Caco-2 (cell line): Measurements from ENCODE around the gene IP6K1. TPM values are rescaled to one million over a fixed set of nuclear protein-coding genes. Genes with fewer than 3 reads are reported as not detected.

Source experiments
- BruUV-seq: library from RNA; stranded (reverse); fragments of 400-500 nt; replicated peaks from 2 replicates; lab custom pipeline; 2021; lab: Mats Ljungman, UMichigan
- CTCF ChIA-PET: fragments of 300-600 bp; sonication (Branson Sonifier 250); formaldehyde crosslinking; loops from one replicate; lab custom pipeline; 2022; ENCODE audit warnings: antibody characterized with exemption; lab: Charles Lee
- POLR2A ChIA-PET: fragments of 300-600 bp; sonication (Branson Sonifier 250); formaldehyde crosslinking; loops from one replicate; lab custom pipeline; 2022; ENCODE audit warnings: antibody characterized with exemption; lab: Charles Lee
- DNase-seq, 2 experiments: peaks; one replicate each; pipeline versions ENCODE4 v3.0.0 to v3.0.0-alpha.2; 2020 to 2022
- H3K27me3 ChIP-seq: replicated peaks from 2 replicates; pipeline ENCODE4 v1.6.0; 2011; ENCODE audit warnings: low read length; ENCODE audit not compliant: control insufficient read depth, insufficient read depth
- H3K36me3 ChIP-seq: 2 replicates; pipeline ENCODE4 v1.5.1; 2011; ENCODE audit warnings: low read length; ENCODE audit not compliant: control insufficient read depth, insufficient read depth
- H3K4me1 ChIP-seq: fragments of 250-450 bp; sonication (Bioruptor Pico); 2 replicates; pipeline ENCODE4 v1.5.1; 2020; ENCODE audit warnings: mild to moderate bottlenecking
- H3K4me3 ChIP-seq: 2 replicates; pipeline ENCODE4 v1.5.1; 2011; ENCODE audit warnings: low read depth, mild to moderate bottlenecking, control low read depth, low read length
- H3K9me3 ChIP-seq: fragments of 250-450 bp; sonication (Bioruptor Pico); 2 replicates; pipeline ENCODE4 v1.5.1; 2020; ENCODE audit warnings: mild to moderate bottlenecking, moderate library complexity
- H3K27ac Mint-ChIP-seq: one replicate; pipeline ENCODE4 v1.8.0; 2022; ENCODE audit warnings: mixed read lengths; ENCODE audit not compliant: unreplicated experiment
- H3K27me3 Mint-ChIP-seq: one replicate; pipeline ENCODE4 v1.8.0; 2022; ENCODE audit warnings: mixed read lengths; ENCODE audit not compliant: insufficient read depth, unreplicated experiment
- H3K36me3 Mint-ChIP-seq: one replicate; pipeline ENCODE4 v1.8.0; 2022; ENCODE audit warnings: mild to moderate bottlenecking, mixed read lengths; ENCODE audit not compliant: insufficient read depth, unreplicated experiment
- H3K4me1 Mint-ChIP-seq: one replicate; pipeline ENCODE4 v1.8.0; 2022; ENCODE audit warnings: low read depth, mixed read lengths; ENCODE audit not compliant: unreplicated experiment
- H3K4me3 Mint-ChIP-seq: one replicate; pipeline ENCODE4 v1.8.0; 2022; ENCODE audit warnings: mild to moderate bottlenecking, moderate library complexity, mixed read lengths; ENCODE audit not compliant: unreplicated experiment
- H3K9me3 Mint-ChIP-seq: one replicate; pipeline ENCODE4 v1.8.0; 2022; ENCODE audit warnings: mixed read lengths; ENCODE audit not compliant: unreplicated experiment
- CTCF ChIP-seq, 2 experiments: fragments of 200-600 bp in 1 of 2; IDR thresholded peaks; 1 replicate in 1 of 2; 2 replicates in 1 of 2; pipeline versions ENCODE4 v1.5.1 to v1.8.0; 2011 to 2022; ENCODE audit warnings: antibody characterized with exemption in 1 of 2, control low read depth in 1 of 2, inconsistent platforms in 1 of 2, low read depth in 1 of 2, low read length in 1 of 2, mild to moderate bottlenecking in 1 of 2, moderate library complexity in 1 of 2; ENCODE audit not compliant: insufficient read depth in 1 of 2, severe bottlenecking in 1 of 2, unreplicated experiment in 1 of 2
- intact Hi-C: fragments of 100-400 bp; cut with micrococcal nuclease; formaldehyde crosslinking; loops from one replicate; pipeline ENCODE4 v1.10.0; 2022; ENCODE audit not compliant: unreplicated experiment
- total RNA-seq: library from RNA; stranded (reverse); gene quantifications from 2 replicates; pipeline ENCODE4 v1.2.3, GENCODE V29; 2022

Gene IP6K1
- total RNA-seq, 1 experiment from 2014 or later: 35.5 TPM

GRCh38 chr3:49769286-49769915 lies 16.9 kb downstream of the IP6K1 start:
- no peaks in the 10 kb centered on the region for H3K9me3 Mint-ChIP-seq
- Histone ChIP-seq H3K9me3 (no peaks in the 10 kb centered on the region), H3K4me1 (no peaks in the 10 kb centered on the region), H3K4me3 (no peak overlapping the region), H3K27me3 (no peaks in the 10 kb centered on the region), H3K36me3 (no peaks in the 10 kb centered on the region)
- intact Hi-C loops: no loop called here
- no peak overlapping the region for H3K4me3 Mint-ChIP-seq
- BruUV-seq: no TSS peak
- H3K27me3 Mint-ChIP-seq: no peaks in the 10 kb centered on the region
- H3K36me3 Mint-ChIP-seq: peaks cover 30% of the 10 kb centered on the region
- ChIA-PET POLR2A (no interaction called here), CTCF (no interaction called here)
- DNase-seq: no peak
- no peak for TF ChIP-seq CTCF (IDR thresholded peaks at IDR 0.05; ENCODE audit: insufficient read depth in 1 of 2, low read depth in 1 of 2, low read length in 1 of 2, severe bottlenecking in 1 of 2, unreplicated experiment in 1 of 2)
- H3K27ac Mint-ChIP-seq: no peak overlapping the region
- H3K4me1 Mint-ChIP-seq: no peaks in the 10 kb centered on the region

GRCh38 chr3:49763981-49764380 lies 22.4 kb downstream of the IP6K1 start:
- H3K27me3 ChIP-seq: no peaks in the 10 kb centered on the region
- H3K36me3 ChIP-seq: no peaks in the 10 kb centered on the region
- Mint-ChIP-seq H3K4me3 (no peak overlapping the region), H3K9me3 (no peaks in the 10 kb centered on the region), H3K36me3 (peaks cover 34% of the 10 kb centered on the region), H3K4me1 (no peaks in the 10 kb centered on the region), H3K27me3 (no peaks in the 10 kb centered on the region), H3K27ac (no peak overlapping the region)
- no peaks in the 10 kb centered on the region for H3K4me1 ChIP-seq
- H3K4me3 ChIP-seq: no peak overlapping the region
- ChIA-PET POLR2A (no interaction called here), CTCF (no interaction called here)
- intact Hi-C loops: no loop called here
- no peaks in the 10 kb centered on the region for H3K9me3 ChIP-seq
- BruUV-seq: no TSS peak
- no peak for TF ChIP-seq CTCF (IDR thresholded peaks at IDR 0.05; ENCODE audit: insufficient read depth in 1 of 2, low read depth in 1 of 2, low read length in 1 of 2, severe bottlenecking in 1 of 2, unreplicated experiment in 1 of 2)
- no peak for DNase-seq

- Mint-ChIP-seq H3K9me3 (no peaks in the 10 kb centered on the region), H3K27me3 (no peaks in the 10 kb centered on the region), H3K36me3 (peaks cover 34% of the 10 kb centered on the region), H3K4me1 (no peaks in the 10 kb centered on the region), H3K4me3 (no peak overlapping the region), H3K27ac (no peak overlapping the region)
- Histone ChIP-seq H3K4me1 (no peaks in the 10 kb centered on the region), H3K27me3 (no peaks in the 10 kb centered on the region), H3K9me3 (no peaks in the 10 kb centered on the region), H3K4me3 (no peak overlapping the region), H3K36me3 (no peaks in the 10 kb centered on the region)
- intact Hi-C loops: no loop called here
- BruUV-seq: no TSS peak
- DNase-seq: no peak
- ChIA-PET CTCF (no interaction called here), POLR2A (no interaction called here)
- no peak for TF ChIP-seq CTCF (IDR thresholded peaks at IDR 0.05; ENCODE audit: insufficient read depth in 1 of 2, low read depth in 1 of 2, low read length in 1 of 2, severe bottlenecking in 1 of 2, unreplicated experiment in 1 of 2)
These were observed 24.7 kb downstream of the IP6K1 start for GRCh38 chr3:49761661-49762060.
